ENCODE data around the gene PRCC. TPM values are rescaled to one million over a fixed set of nuclear protein-coding genes. Genes with fewer than 3 reads are reported as not detected.
"Not testable (repeated sequence)": the region's sequence is repeated elsewhere in the genome, so short reads cannot be mapped to it uniquely, and the experiment has no call there.

Gene PRCC
- total RNA-seq, 2 experiments from 2014 or later: 58.6 to 67.2 TPM

DNA sequence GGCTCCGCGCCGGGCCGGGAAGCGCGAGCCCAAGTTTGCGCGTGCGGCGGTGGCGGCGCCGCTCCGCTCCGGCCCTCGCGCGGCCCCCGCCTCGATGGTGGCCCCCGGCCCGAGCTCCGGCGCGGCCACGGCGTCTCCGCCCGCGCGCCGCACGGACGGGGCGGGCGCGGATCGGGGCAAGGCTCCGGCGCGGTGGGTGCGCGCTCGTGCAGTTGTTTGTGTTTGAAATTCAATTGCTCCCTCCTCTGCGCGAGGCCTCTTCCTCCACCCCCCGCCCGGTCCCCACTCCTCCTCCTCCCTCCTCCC lies 15.9 kb upstream of the PRCC start, which contains the start of gene HDGF:
TSS of gene HDGF (minus strand) at position 225 of the 306 bp plus-strand sequence. CDS start 246 bp downstream, outside the sequence.
- H3K36me3 Mint-ChIP-seq: peaks cover 36% of the 10 kb centered on the region
- POLR2A ChIA-PET: interaction anchor here (1.2 to 3.9 kb wide), 6 partner anchors 11 to 65 kb away, joined by 5 to 48 read pairs (median 20); partner anchors contain the start of genes ISG20L2, METTL25B, MRPL24 and PRCC
- peak within 1 kb of the TSS; percentile 94 for H3K27ac Mint-ChIP-seq

DNA sequence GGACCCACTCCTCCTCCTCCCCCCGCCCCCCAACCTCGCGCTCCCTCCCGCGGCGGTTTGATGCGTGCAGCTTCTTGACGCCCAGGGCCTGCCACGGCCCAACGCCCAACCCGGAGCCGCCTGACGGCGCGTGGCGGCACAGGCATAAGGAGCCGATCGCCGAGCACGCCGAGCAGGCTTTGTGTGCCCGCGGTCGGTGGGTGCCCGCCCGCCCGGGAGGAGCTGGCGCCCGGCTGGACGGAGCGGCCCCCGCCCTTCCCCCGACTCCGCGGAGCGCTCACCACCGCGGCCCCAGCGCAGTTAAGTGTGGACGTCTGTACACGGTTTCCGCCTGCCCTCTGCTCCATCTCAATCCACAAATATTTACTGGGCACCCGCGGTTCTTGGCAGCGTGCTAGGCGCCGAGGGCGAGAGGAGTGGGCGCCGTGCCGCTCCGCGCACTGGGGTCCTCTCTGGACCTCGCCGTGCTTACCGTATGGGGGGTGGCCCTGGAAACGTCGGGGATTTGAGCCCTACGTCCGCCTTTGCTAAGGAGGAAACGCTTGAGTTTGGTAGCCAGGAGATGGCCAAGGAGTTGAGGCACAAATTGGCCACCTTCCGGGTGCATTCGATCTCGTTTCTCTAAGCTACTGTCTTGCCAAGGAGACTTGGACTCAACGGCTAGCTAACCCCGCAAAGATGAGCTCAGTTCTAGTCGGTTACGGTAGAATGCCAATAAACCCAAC lies 15.4 kb upstream of the PRCC start:
- peak; percentile 99 for DNase-seq
- CTCF ChIA-PET: interaction anchor here (0.7 to 4.1 kb wide), 9 partner anchors 9 to 127 kb away, joined by 3 to 75 read pairs (median 5); partner anchors contain the start of genes ISG20L2, METTL25B, MRPL24 and PRCC
- H3K27ac Mint-ChIP-seq: peak overlapping the region; percentile 93
- intact Hi-C loops (cut with micrococcal nuclease): loop anchor here (1.0 to 2.0 kb wide), 4 partner anchors 11 to 65 kb away; partner anchors contain the start of genes ISG20L2, METTL25B, MRPL24 and PRCC
- POLR2A ChIA-PET: interaction anchor here (0.6 to 3.9 kb wide), 7 partner anchors 11 to 147 kb away, joined by 4 to 48 read pairs (median 6); partner anchors contain the start of genes ISG20L2, METTL25B, MRPL24 and PRCC
- peak overlapping the region; percentile 93 for H3K4me3 Mint-ChIP-seq
- peaks cover 28% of the 10 kb centered on the region for H3K4me1 Mint-ChIP-seq (ENCODE audit: low read depth)
- peaks cover 34% of the 10 kb centered on the region for H3K36me3 Mint-ChIP-seq
- H3K27me3 Mint-ChIP-seq: no peaks in the 10 kb centered on the region
- no peaks in the 10 kb centered on the region for H3K9me3 Mint-ChIP-seq

More for the DNA sequence above, 15.9 kb upstream of the PRCC start, which contains the start of gene HDGF:
- DNase-seq: no peak
- Mint-ChIP-seq H3K4me3 (peak within 1 kb of the TSS; percentile 93), H3K9me3 (no peaks in the 10 kb centered on the region), H3K27me3 (no peaks in the 10 kb centered on the region), H3K4me1 (ENCODE audit: low read depth) (peaks cover 32% of the 10 kb centered on the region)
- intact Hi-C loops (cut with micrococcal nuclease): loop anchor here (1.0 to 2.0 kb wide), 4 partner anchors 10 to 65 kb away; partner anchors contain the start of genes ISG20L2, METTL25B, MRPL24 and PRCC
- CTCF ChIA-PET: interaction anchor here (0.7 to 4.1 kb wide), 7 partner anchors 9 to 127 kb away, joined by 3 to 75 read pairs (median 9); partner anchors contain the start of genes ISG20L2, METTL25B, MRPL24 and PRCC

- H3K27ac Mint-ChIP-seq: peak overlapping the region; percentile 64
- peaks cover 19% of the 10 kb centered on the region for H3K4me1 Mint-ChIP-seq (ENCODE audit: low read depth)
- peaks cover 26% of the 10 kb centered on the region for H3K36me3 Mint-ChIP-seq
- no peaks in the 10 kb centered on the region for H3K9me3 Mint-ChIP-seq
- CTCF ChIA-PET: interaction anchor here (0.6 to 4.1 kb wide), 8 partner anchors 10 to 128 kb away, joined by 3 to 75 read pairs (median 7); partner anchors contain the start of genes ISG20L2, METTL25B, MRPL24 and PRCC
- H3K27me3 Mint-ChIP-seq: no peaks in the 10 kb centered on the region
- POLR2A ChIA-PET: interaction anchor here (1.9 to 3.9 kb wide), 4 partner anchors 12 to 27 kb away, joined by 6 to 48 read pairs (median 34); partner anchors contain the start of genes ISG20L2, METTL25B, MRPL24 and PRCC
- intact Hi-C loops (cut with micrococcal nuclease): no loop called here
- peak overlapping the region; percentile 93 for H3K4me3 Mint-ChIP-seq
- DNase-seq: no peak
Observed at GRCh38 chr1:156752843-156753482, 14.4 kb upstream of the PRCC start.

- peaks cover 8% of the 10 kb centered on the region for H3K4me1 Mint-ChIP-seq (ENCODE audit: low read depth)
- intact Hi-C loops (cut with micrococcal nuclease): no loop called here
- peaks cover 14% of the 10 kb centered on the region for H3K36me3 Mint-ChIP-seq
- CTCF ChIA-PET: interaction anchor here (5.0 kb wide), 1 partner anchor 28 kb away, joined by 24 read pairs; no protein-coding TSS in a partner anchor
- H3K27ac Mint-ChIP-seq: no peak overlapping the region
- no peaks in the 10 kb centered on the region for H3K27me3 Mint-ChIP-seq
- POLR2A ChIA-PET: no interaction called here
- DNase-seq: no peak
- no peak overlapping the region for H3K4me3 Mint-ChIP-seq
- no peaks in the 10 kb centered on the region for H3K9me3 Mint-ChIP-seq
Observed at GRCh38 chr1:156754219-156754618, 13.1 kb upstream of the PRCC start.

DNA sequence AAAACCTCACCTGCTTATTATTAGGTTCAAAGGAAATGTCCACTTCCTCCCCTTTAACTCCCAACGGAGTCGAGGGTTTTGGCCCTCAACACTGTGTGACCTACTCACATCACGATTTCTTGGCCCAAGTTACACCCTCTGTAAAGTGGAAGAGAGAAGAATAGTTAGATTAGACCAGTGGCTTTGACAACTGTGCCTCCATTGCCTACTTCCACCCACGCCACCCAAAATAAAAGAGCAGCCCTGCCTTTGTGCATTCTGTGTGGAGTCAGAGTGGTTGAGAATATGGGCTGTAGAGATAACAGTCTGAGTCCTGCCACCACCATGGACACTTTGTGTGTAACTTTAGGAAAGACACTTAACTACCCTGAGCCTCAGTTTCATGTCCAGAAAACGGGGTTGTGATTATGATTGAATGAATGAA lies 11.8 kb upstream of the PRCC start:
- H3K27me3 Mint-ChIP-seq: no peaks in the 10 kb centered on the region
- peaks cover 1% of the 10 kb centered on the region for H3K36me3 Mint-ChIP-seq
- no peak overlapping the region for H3K4me3 Mint-ChIP-seq
- peaks cover 7% of the 10 kb centered on the region for H3K4me1 Mint-ChIP-seq (ENCODE audit: low read depth)
- CTCF ChIA-PET: interaction anchor here (1.0 to 5.0 kb wide), 2 partner anchors 29 to 78 kb away, joined by 3 to 24 read pairs; partner anchors contain the start of gene NES
- DNase-seq: no peak
- no peaks in the 10 kb centered on the region for H3K9me3 Mint-ChIP-seq
- POLR2A ChIA-PET: no interaction called here
- no peak overlapping the region for H3K27ac Mint-ChIP-seq
- intact Hi-C loops (cut with micrococcal nuclease): no loop called here

GRCh38 chr1:156756355-156756754 lies 11.0 kb upstream of the PRCC start:
- Mint-ChIP-seq H3K27ac (no peak overlapping the region), H3K27me3 (no peaks in the 10 kb centered on the region), H3K4me3 (no peak overlapping the region), H3K4me1 (ENCODE audit: low read depth) (peaks cover 7% of the 10 kb centered on the region), H3K9me3 (no peaks in the 10 kb centered on the region), H3K36me3 (no peaks in the 10 kb centered on the region)
- intact Hi-C loops (cut with micrococcal nuclease): no loop called here
- POLR2A ChIA-PET: interaction anchor here (0.6 to 1.0 kb wide), 2 partner anchors 15 to 78 kb away, joined by 3 to 4 read pairs; partner anchors contain the start of gene MRPL24
- no peak for DNase-seq
- CTCF ChIA-PET: interaction anchor here (1.0 to 5.0 kb wide), 3 partner anchors 30 to 79 kb away, joined by 3 to 24 read pairs (median 3); partner anchors contain the start of gene NES

DNA sequence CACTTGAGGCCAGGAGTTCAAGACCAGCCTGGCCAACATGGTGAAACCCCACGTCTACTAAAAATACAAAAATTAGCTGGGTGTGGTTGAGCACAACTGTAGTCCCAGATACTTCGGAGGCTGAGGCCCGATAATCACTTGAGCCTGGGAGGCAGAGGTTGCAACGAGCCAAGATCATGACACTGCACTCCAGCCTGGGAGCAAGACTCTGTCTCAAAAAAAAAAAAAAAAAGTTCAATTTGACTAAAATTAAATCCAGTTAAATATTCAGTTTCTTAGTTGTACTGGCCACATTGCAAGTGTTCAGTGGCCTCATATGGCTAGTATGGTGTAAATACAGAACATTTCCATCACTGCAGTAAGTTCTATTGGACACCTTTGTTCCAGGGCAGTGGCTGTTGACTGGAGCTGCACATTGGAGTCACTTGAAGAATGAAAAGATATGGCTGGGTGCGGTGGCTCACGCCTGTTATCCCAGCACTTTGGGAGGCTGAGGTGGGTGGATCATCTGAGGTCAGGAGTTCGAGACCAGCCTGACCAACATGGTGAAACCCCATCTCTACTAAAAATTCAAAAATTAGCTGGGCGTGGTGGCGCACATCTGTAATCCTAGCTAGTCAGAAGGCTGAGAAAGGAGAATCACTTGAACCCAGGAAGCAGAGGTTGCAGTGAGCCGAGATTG lies 9.6 kb upstream of the PRCC start:
- DNase-seq; H3K4me1 Mint-ChIP-seq (ENCODE audit: low read depth); H3K36me3 Mint-ChIP-seq; H3K27me3 Mint-ChIP-seq; POLR2A ChIA-PET; H3K27ac Mint-ChIP-seq; H3K4me3 Mint-ChIP-seq; intact Hi-C loops (cut with micrococcal nuclease); H3K9me3 Mint-ChIP-seq: not testable (repeated sequence)
- CTCF ChIA-PET: interaction anchor here (5.0 kb wide), 1 partner anchor 31 kb away, joined by 24 read pairs; no protein-coding TSS in a partner anchor

GRCh38 chr1:156760092-156760795 lies 7.1 kb upstream of the PRCC start:
- H3K4me1 Mint-ChIP-seq (ENCODE audit: low read depth): no peaks in the 10 kb centered on the region
- DNase-seq: no peak
- H3K9me3 Mint-ChIP-seq: no peaks in the 10 kb centered on the region
- CTCF ChIA-PET: interaction anchor here (1.2 to 1.8 kb wide), 3 partner anchors 33 to 70 kb away, joined by 3 to 6 read pairs (median 5); no protein-coding TSS in a partner anchor
- no peaks in the 10 kb centered on the region for H3K36me3 Mint-ChIP-seq
- H3K4me3 Mint-ChIP-seq: no peak overlapping the region
- no peak overlapping the region for H3K27ac Mint-ChIP-seq
- intact Hi-C loops (cut with micrococcal nuclease): no loop called here
- no peaks in the 10 kb centered on the region for H3K27me3 Mint-ChIP-seq
- POLR2A ChIA-PET: interaction anchor here (1.2 kb wide), 1 partner anchor 10 kb away, joined by 4 read pairs; no protein-coding TSS in a partner anchor

DNA sequence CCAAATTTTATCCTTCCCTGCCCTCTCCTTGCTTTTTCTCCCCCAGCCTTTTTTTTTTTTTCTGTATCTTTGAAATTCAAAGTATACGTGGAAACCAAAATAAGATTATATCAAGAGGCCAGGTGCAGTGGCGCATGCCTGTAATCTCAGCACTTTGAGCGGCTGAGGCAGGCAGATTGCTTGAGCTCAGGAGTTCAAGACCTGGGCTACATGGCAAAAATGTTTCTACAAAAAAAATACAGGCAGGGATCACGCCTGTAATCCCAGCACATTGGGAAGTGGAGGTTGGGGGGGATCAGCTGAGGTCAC lies 6.6 kb upstream of the PRCC start:
- ChIA-PET CTCF (interaction anchor here (0.7 to 1.8 kb wide), 4 partner anchors 33 to 78 kb away, joined by 3 to 6 read pairs (median 4); no protein-coding TSS in a partner anchor), POLR2A (interaction anchor here (1.2 kb wide), 1 partner anchor 10 kb away, joined by 4 read pairs; no protein-coding TSS in a partner anchor)
- Mint-ChIP-seq H3K9me3 (no peaks in the 10 kb centered on the region), H3K4me3 (no peak overlapping the region), H3K27me3 (no peaks in the 10 kb centered on the region), H3K27ac (no peak overlapping the region), H3K36me3 (no peaks in the 10 kb centered on the region), H3K4me1 (ENCODE audit: low read depth) (no peaks in the 10 kb centered on the region)
- DNase-seq: no peak
- intact Hi-C loops (cut with micrococcal nuclease): no loop called here

DNA sequence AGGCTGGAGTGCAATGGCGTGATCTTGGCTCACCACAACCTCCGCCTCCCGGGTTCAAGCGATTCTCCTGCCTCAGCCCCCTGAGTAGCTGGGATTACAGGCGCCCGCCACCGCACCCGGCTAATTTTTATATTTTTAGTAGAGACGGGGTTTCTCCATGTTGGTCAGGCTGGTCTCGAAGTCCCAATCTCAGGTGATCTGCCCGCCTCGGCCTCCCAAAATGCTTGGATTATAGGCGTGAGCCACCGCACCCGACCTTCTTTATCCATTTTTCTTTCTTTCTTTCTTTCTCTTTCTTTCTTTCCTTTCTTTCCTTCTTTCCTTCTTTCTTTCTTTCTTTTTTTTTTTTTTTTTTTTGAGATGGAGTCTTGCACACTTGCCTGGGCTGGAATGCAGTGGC lies 2.2 kb upstream of the PRCC start:
- H3K4me3 Mint-ChIP-seq; H3K27ac Mint-ChIP-seq; H3K9me3 Mint-ChIP-seq; DNase-seq; intact Hi-C loops (cut with micrococcal nuclease); H3K27me3 Mint-ChIP-seq: not testable (repeated sequence)
- POLR2A ChIA-PET: interaction anchor here (4.0 to 4.7 kb wide), 2 partner anchors 13 to 38 kb away, joined by 28 to 33 read pairs; partner anchors contain the start of genes HDGF, ISG20L2 and METTL25B
- Mint-ChIP-seq H3K36me3 (peaks cover 11% of the 10 kb centered on the region), H3K4me1 (ENCODE audit: low read depth) (peaks cover 21% of the 10 kb centered on the region)
- CTCF ChIA-PET: interaction anchor here (1.2 to 11.0 kb wide), 2 partner anchors 24 to 38 kb away, joined by 3 to 155 read pairs; partner anchors contain the start of genes ISG20L2, METTL25B and MRPL24
